Muscle of back (tissue), 13 donors: ENCODE measurements around the gene GALNS. TPM values are rescaled to one million over a fixed set of nuclear protein-coding genes. Genes with fewer than 3 reads are reported as not detected.
"Not testable (repeated sequence)": the region's sequence is repeated elsewhere in the genome, so short reads cannot be mapped to it uniquely, and the experiment has no call there.

Experiments
- DNase-seq, 3 donors: peaks; one replicate each; pipeline versions ENCODE4 v3.0.0 to v3.0.0-alpha.2; 2013
- long read RNA-seq, 9 donors: transcript quantifications; one replicate each; lab custom pipeline, GENCODE V29; 2026
- polyA plus RNA-seq, 10 donors: library from polyadenylated mRNA; unstranded; fragments of 120-200 nt; gene quantifications; one replicate each; pipeline ENCODE4 v1.2.1, GENCODE V29; 2013; ENCODE audit not compliant: insufficient read length in 10 of 10

Gene GALNS, protein sequence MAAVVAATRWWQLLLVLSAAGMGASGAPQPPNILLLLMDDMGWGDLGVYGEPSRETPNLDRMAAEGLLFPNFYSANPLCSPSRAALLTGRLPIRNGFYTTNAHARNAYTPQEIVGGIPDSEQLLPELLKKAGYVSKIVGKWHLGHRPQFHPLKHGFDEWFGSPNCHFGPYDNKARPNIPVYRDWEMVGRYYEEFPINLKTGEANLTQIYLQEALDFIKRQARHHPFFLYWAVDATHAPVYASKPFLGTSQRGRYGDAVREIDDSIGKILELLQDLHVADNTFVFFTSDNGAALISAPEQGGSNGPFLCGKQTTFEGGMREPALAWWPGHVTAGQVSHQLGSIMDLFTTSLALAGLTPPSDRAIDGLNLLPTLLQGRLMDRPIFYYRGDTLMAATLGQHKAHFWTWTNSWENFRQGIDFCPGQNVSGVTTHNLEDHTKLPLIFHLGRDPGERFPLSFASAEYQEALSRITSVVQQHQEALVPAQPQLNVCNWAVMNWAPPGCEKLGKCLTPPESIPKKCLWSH
- 10 to 100 TPM; 13.1 to 23.5 (median 17.2) TPM for polyA plus RNA-seq
- long read RNA-seq, donor 1, partial matches to known transcripts = 0 of 1 reads
- long read RNA-seq, donor 1, other reads (novel, unspliced or antisense) = 0 of 1 reads
- long read RNA-seq, donor 2, partial matches to known transcripts = 0 of 2 reads
- long read RNA-seq, donor 2, other reads (novel, unspliced or antisense) = 0 of 2 reads
- long read RNA-seq, donor 3 = 0 reads
- long read RNA-seq, donor 4, partial matches to known transcripts = 0 of 2 reads
- long read RNA-seq, donor 4, other reads (novel, unspliced or antisense) = 0 of 2 reads
- long read RNA-seq, donor 5, partial matches to known transcripts = 0 of 2 reads
- long read RNA-seq, donor 5, other reads (novel, unspliced or antisense) = 0 of 2 reads
- long read RNA-seq, donor 6, partial matches to known transcripts = 13 of 17 reads
- long read RNA-seq, donor 6, other reads (novel, unspliced or antisense) = 0 of 17 reads
- long read RNA-seq, donor 7, partial matches to known transcripts = 0 of 1 reads
- long read RNA-seq, donor 7, other reads (novel, unspliced or antisense) = 0 of 1 reads
- long read RNA-seq, donor 8, partial matches to known transcripts = 18 of 42 reads
- long read RNA-seq, donor 8, other reads (novel, unspliced or antisense) = 23 of 42 reads
- long read RNA-seq, donor 9 = 0 reads

DNA sequence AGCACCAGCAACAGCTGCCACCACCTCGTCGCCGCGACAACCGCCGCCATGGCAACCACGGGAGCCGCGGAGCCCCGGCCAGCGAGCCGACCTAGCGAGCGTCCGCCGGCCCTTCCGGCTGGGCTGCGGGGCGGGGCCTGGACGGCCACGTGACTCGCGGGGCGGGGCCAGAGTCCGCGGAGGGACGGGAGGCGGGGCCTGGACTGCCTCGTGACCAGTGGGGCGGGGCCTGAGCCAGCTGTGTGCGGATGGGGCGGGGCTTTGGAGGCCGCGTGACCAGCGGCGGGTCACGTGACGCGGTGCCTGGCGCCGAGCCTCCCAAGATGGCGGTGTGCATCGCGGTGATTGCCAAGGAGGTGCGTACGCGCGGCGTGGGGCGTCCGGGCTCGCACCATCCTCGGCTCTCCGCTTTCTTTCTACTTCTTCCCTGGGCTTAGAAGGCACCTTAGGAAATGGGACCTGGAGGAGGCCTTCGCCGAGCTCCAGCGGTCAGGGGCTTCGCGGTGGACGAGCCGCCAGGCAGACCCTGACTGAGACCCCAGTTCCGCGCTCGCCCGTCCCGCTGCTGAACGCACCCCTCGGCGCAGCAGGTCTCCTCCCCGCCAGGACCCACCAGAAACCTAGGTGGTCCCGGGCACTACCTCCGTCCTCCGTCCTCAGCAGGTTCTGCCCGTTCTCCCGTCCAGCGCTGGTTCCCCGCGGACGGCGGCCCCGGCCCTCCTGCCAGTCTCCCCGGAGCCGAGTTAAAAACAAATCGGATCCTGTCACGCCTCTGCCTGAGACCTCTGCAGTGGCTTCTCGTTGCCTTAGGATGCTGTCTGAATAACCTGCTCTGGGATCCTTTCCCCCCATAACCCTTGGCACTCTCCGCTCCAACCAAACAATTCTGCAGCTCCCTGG is at the start of gene GALNS, which contains the start of gene TRAPPC2L:
TSS of gene GALNS (minus strand) at position 120 of the 900 bp plus-strand sequence. CDS start at position 50, 70 bp downstream.
TSS of gene TRAPPC2L (plus strand) at position 300 of the 900 bp plus-strand sequence. CDS start at position 324, 24 bp downstream.
- peak; percentile 95 to 98 (median 97) for DNase-seq

DNA sequence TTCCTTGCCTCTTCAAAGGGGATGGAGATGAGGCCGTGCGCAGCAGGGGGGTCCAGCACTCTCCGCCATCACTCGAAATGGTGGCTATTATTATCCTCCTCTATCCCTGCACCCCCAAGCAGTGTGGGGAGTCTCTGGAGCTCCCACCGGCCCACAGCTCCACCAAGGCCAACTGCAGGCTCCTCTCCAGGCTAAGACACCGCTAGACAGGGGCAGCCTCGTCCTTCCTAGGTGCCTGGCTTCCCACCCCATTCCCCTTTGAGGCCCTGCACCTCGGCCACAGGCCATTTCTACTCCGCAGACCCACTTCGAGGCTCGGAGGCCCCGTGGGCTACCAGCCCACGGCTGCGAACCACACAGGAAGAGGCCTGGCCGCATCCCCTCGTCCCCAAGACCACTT is 49.3 kb upstream of the GALNS start:
- no peak for DNase-seq

DNA sequence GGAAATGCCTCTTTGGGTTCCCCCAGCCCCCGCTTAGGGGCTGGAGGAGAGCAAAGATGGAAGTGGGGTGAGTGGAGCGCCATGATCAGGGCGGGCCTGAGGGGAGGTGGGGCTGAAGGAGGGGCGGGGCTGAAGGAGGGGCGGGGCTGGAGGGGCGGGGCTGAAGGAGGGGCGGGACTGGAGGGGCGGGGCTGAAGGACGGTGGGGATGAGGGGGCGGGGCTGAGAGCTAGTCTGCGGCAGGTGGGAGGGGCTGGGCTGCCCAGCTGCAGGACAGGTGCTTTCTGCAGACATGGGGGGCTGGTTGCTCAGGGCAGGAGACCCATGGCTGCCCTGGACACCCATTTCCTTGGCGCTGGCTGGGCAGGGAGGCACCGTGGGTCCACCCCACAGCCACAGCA is 48.8 kb upstream of the GALNS start:
- DNase-seq = no peak

DNA sequence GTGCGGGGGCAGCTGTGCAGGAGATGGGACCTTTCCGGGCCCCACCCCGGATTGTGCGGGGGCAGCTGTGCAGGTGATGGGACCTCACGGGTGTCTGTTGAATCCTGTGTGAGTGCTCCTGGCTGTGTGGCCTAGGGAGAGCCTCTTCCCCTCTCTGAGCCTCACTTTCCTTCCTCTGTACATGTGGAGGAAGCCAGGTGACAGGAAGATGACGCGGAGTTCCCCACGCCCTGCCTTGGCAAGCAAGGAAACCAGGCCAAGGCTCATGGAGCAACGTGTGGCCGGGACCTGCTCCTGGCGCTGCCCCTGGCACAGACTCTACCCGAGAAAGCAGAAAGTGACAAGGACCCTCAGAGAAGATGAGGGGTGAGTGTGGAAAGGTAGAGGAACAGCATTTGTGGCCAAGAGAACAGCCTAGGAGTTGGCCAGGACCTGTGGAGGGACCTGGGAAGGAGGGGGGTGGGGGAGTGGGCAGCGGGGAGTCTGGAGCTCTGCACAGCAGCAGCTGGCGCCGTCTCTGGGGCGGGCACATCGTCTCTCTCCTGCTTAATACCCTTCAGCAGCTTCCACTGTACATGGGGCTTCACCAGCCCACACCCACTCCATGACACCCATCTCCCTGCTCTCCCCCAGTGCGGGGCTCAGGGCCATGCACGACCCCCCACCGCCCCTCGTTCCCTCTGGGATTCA is 48.1 kb upstream of the GALNS start:
- no peak for DNase-seq

DNA sequence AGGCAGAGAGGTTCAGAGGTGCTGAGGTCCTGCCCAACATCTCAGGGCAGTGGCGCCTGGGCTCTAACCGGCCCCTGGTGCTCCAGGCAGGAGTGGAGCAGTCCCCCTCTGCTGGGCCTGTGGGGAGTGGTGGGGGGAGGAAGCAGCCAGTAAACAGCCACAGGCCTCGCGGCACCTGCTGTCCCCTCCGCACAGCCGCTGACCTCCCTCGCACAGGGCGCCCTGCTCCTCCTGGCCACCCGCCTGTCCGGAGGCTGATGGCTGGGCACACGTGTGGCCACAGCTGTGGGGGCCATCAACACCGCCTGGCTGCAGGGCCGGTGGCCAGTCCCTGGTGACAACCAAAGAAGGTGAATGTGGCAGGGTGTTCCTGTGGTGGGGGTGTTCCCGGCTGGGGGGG is 46.5 kb upstream of the GALNS start:
- DNase-seq = peak; percentile 48 to 52 (median 51)

DNA sequence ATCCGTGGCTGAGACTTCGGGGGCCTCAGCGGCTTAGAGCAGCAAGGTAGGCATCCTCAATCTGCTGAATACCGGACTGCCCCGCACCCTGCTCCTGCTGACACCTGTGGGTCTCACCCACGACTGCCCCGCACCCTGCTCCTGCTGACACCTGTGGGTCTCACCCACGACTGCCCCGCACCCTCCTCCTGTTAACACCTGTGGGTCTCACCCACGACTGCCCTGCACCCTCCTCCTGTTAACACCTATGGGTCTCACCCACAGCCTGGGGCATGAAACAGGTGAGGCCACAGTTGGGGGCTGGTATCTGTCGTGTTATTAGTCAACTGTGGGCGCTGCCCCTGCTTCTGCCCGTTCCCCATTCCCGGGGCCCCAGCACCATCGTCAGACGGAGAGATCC is 46.0 kb upstream of the GALNS start:
- DNase-seq = no peak

DNA sequence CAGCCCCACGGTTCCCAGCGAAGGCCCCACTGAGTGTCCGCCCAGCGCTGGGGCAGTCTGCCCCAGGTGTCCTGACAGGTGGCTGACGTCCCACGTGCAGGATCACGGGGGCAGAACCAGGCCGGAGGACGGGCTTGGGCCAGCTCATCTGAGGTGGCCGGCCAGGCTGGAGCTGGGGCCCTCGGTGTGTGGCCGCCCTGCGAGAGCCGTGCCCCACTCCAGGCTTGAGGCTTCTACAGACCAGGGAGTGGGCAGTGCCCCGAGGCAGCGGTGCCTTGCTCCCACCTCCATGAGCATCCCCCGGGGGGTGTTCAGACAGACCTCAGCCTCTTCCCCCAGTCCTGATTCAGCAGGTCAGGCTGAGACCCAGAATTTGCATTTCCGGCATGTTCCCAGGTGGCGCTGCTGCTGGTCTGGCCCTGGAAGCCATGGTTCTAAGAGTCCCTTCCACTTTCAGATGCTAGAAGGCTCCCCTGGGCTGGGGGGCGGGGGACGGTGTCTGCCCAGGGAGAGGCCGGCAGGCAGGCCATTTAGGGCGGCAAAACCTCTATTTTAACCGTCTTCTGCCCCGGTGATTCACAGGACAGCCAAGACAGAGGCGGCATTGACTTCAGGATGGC is 45.1 kb upstream of the GALNS start:
- DNase-seq = no peak

DNA sequence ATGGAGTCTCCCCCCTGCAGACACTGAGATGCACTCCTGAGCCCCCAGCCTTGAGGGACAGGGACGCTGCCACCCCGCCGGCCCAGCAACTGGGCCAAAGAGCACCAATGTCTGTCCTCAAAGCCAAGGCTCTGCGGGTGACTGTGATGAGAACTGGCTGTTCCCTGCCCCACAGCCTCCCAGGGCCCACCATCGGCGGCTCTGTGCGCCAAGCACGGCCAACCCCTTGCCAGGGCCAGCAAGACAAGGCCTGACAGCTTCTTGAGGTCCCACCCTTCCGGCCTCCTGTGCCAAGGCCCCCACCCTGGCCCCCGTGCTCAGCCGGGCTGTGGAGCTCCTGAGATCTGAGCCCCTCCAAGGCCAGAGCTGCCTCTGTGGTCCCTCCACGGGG is 43.9 kb upstream of the GALNS start:
- no peak for DNase-seq

DNA sequence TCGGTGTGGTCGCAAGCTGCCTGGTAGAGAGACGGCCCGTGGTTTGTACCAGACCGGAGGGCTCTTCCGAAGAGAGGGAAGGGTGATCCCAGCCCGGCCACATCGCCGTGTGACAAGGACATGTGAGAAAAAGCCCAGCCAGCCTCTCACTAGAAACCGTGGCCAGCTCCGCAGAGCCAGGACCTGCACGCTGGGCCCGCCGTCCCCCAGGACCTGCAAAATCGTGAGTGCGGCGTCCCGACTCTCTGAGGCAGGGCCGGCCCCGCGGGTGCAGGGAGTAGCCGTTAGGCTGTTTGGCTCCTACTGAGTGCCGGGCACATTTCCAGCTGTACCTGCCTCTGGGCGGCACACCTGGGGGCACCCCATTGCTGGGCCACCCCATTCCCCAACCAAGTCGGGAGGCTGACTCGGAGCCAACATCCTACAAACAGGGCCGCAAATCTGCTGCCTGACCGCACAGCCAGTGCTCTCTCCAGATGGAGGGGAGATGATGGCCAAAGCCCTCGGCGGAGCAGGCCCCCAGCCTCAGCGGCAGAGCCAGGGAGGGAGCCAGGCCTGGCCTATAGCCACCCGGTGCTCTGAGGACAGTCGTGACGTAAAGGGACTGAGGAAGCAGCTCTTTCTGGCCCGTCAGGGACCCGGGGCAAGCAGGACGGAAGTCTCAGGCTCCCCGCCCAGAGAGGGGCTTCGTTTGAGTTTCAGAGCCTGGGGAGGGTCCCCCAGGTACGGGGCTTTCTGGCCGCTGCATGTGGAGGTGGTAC is 43.3 kb upstream of the GALNS start:
- no peak for DNase-seq

DNA sequence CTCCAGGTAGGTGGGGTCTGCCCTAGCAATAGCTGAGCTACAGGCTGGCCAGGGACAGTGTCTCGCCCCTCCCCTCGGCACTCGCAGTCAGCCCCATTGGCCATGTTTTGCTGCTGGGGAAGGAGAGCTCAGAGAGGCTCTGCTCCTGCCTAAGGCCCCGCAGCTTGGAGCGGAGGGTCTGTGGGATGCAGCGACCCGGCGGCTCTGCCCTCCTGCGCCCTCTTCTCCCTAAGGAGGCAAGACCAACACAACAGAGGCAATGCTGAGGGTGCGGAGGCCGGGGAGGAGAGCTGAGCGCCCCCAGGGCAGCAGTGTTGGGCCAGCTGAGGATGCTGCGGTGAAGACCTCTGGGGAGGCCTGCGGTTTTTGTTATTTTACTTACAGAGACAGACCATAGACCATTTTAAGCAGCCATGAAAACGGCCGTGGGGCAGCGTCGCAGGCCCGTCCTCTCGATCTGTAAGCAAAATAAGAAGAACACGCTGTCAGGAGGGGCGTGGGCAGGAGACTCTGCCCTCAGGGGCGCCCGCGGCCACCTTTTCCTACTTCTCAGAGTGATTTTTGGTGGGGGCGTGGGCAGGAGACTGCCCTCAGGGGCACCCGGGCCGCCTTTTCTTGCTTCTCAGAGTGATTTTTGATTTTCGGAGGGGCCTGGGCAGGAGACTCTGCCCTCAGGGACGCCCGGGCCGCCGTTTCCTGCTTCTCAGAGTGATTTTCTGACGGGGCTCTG is 41.1 kb upstream of the GALNS start:
- no peak for DNase-seq

DNA sequence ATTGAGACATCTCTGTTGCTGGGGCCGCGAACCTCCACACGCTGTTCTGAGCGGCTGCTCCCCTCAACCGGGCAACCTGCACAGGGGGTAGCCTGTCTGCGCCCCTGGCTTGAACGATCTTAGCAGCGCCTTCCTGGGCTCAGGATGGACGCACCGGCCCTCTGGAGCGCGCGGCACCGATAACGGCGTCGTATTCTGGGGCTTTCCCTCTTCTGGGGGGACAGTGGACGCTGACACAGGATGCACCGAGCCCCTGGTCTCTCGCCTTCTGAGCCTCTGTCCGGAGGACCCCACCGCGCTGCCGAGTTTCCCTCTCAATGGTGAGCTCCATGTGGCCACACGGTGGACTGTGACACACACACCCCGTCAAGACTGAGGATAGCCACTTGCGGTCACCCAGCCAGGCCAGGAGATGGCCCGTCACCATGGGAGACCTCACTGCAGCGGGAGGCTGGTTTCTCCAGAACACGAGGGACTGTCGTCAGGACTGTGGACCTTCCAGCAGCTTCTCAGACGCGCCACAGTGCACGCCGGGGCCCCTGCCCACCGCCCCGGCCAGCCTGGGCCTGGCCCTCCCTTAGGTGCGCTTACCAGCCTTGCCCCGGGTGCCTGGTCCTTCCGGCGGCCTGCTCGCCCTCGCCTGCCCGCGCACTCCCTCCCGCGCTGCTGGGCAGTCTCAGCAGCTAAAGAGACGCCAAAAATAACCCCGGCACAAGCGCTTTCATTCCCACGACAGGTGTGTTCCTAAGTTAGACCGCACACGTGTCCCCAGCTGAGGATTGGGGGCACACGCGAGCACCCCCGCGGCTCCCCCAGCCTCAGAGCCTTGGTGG is 39.7 kb upstream of the GALNS start:
- peak in 1 of 3 donors; percentile 44 for DNase-seq

DNA sequence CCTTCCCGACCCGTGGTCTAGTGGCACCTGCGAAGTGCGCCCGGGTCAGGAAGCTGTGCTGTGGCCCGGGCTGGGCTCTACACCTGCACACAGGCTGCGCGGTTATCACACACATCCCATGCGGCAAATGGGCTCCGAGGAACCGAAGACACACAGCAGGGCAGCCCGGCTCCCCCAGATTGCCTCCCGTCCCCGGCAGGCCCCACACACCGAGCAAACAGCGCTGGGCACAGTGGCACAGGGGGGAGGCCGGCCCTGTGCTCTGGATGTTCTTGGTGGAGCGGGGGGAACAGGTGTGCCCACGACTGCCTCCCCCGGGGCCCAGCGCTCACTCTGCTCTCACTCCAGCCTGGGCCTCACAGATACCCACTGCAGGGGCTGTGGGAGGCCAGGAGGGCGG is 38.6 kb upstream of the GALNS start:
- no peak for DNase-seq

DNA sequence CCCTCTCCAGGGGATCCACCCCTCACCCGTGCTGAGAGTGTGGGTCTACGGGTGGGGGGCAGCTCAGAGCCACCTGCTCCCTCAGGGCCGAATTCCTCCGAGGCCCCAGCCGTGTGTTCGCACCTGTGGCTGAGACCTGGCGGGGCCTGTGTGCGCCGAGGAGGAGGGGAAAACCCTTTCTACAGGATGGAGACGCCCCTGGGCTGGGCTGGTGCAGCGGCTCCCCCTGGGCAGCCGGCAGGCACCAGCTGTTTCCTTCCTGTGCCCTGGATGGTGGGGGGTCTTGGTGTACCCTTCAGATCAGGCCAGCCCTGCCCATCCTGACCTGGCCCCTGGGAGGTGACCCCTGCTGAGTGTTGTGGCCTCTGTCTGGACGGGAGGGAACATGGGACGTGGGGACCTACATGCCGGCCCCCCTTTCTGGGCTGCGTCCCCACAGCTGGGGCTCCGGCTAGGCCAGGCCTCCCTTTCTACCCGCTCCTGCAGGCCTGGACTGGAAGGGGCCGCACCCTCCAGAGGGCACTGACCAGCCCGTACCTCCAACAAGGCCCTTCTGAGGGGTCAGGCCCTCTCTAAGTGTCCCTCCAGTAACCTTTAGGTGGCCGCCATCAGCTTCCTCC is 38.0 kb upstream of the GALNS start:
- DNase-seq = no peak

DNA sequence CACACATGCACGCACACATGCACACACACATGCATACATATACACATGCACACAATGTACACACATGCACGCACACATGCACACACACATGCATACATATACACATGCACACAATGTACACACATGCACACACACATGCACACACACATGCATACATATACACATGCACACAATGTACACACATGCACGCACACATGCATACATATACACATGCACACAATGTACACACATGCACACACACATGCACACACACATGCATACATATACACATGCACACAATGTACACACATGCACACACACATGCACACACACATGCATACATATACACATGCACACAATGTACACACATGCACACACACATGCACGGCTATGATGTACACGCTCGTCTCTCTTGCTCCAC is 37.5 kb upstream of the GALNS start:
- not testable (repeated sequence) for DNase-seq

DNA sequence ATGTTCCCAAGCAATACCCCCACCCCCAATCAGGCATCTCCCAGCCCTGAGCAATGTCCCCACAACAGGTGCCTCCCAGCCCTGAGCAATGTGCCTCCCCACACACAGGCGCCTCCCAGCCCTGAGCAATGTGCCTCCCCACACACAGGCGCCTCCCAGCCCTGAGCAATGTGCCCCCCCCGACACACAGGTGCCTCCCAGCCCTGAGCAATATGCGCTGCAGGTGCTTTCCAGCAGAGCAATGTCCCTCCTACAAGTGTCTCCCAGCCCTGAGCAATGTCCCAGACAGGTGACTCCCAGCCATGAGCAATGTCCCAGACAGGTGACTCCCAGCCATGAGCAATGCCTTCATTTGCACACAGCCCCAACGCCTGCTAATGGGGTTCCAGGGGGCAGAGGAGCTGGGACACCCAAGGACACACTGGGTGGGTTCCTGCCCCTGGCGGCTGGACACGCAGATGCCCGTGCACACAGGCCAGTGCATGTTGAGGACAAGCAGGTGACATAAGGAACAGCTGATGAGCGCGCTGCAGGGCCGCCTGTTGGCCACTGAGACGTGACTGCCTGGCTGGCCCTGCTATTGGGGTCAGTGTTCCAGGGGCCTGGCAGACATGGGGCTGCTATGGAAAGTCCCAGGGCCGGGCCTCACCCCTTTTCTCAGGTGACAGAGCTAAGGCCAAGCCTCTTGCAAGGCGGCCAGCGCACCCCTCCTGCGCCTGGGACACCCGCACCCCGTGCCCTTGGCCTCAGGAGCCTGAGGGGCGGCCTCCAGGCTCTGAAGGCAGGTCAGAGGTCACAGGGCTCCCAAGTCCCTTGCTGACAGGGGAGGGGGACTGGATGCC is 36.6 kb upstream of the GALNS start:
- DNase-seq = peak in 1 of 3 donors; percentile 41

DNA sequence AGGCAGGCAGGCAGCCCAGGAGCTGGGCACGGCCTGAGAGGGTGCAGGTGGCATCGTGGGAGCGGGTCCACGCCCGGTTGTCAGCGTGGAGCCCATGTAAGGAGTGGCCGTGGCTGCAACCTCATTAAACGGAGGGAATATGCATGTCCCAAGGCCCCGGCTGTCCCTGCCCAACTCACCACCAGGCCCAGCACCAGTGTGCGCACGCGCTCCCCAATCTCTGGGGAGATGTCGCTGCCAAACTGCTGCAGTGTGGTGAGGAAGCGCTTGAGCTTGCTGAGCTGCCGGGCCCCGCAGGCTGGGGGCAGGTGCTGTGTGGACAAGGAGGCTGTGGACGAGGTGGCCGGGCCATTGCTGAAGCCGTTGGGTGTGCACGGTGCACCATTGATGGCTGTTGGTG is 35.3 kb upstream of the GALNS start:
- no peak for DNase-seq
